ENCODE data around the gene MPHOSPH6. TPM values are rescaled to one million over a fixed set of nuclear protein-coding genes. Genes with fewer than 3 reads are reported as not detected.

MPHOSPH6 gene
- total and polyA plus RNA-seq, 2 donors (not counting 3 experiments of a cell fraction or from before 2014, with no cell fraction given) = 10.9 to 32.0 TPM

GRCh38 chr16:82152641-82153112 lies 17.3 kb downstream of the MPHOSPH6 start:
- Histone ChIP-seq H3K9ac (replicated peaks; ENCODE audit: extremely low read depth, insufficient read depth, low read length) (no peak overlapping the region), H2AFZ (ENCODE audit: low read depth, low read length) (no peak overlapping the region), H3K9me1 (replicated peaks; ENCODE audit: control insufficient read depth, extremely low read depth, insufficient read depth, low read length) (no peaks in the 10 kb centered on the region), H3K36me3 (ENCODE audit: control insufficient read depth in 2 of 2, extremely low read depth in 1 of 2, insufficient read depth in 2 of 2, low read length in 2 of 2) (peaks cover 0 to 3% of the 10 kb centered on the region in 2 experiments), H3K27me3 (ENCODE audit: control insufficient read depth in 2 of 2, insufficient read depth in 2 of 2, low read length in 2 of 2) (no peaks in the 10 kb centered on the region), H3K9me3 (replicated peaks; ENCODE audit: control insufficient read depth, insufficient read depth, low read length) (no peaks in the 10 kb centered on the region), H3K79me2 (ENCODE audit: control insufficient read depth, insufficient read depth, low read length) (peaks cover 18% of the 10 kb centered on the region), H4K20me1 (replicated peaks; ENCODE audit: control insufficient read depth, extremely low read depth, insufficient read depth, low read length) (no peaks in the 10 kb centered on the region), H3K4me2 (ENCODE audit: insufficient read depth, low read length) (no peak overlapping the region), H3K4me3 (replicated peaks in 1 of 3; ENCODE audit: insufficient read depth in 1 of 3, low read depth in 1 of 3, low read length in 3 of 3) (no peak overlapping the region), H3K27ac (ENCODE audit: insufficient read depth, low read depth, low read length) (no peak overlapping the region), H3K4me1 (ENCODE audit: control insufficient read depth, extremely low read depth, insufficient read depth, low read length) (no peaks in the 10 kb centered on the region)
- ChIA-PET POLR2A (no interaction called here), CTCF (interaction anchor here (2.9 kb wide), 1 partner anchor 77 kb away, joined by 14 read pairs; no protein-coding TSS in a partner anchor)
- TF ChIP-seq POLR2AphosphoS5 (IDR thresholded peaks at IDR 0.05; ENCODE audit: insufficient read depth, low read depth, low read length) = no peak
- TF ChIP-seq EZH2 (IDR thresholded peaks at IDR 0.05; ENCODE audit: borderline replicate concordance, low read depth, low read length, severe bottlenecking) = no peak
- TF ChIP-seq POLR2A (IDR thresholded peaks at IDR 0.05; ENCODE audit: low read depth, low read length) = no peak
- no peak for TF ChIP-seq CTCF (IDR thresholded peaks at IDR 0.05; ENCODE audit: extremely low read depth in 1 of 2, insufficient read depth in 1 of 2, low read depth in 1 of 2, low read length in 2 of 2)
- no peak for TF ChIP-seq JUN (IDR thresholded peaks at IDR 0.05; ENCODE audit: borderline replicate concordance, insufficient read depth, insufficient read length, low read depth)
- no peak for TF ChIP-seq MAX (IDR thresholded peaks at IDR 0.05; ENCODE audit: insufficient read depth, insufficient read length)
- no peak for TF ChIP-seq MYC (IDR thresholded peaks at IDR 0.05; ENCODE audit: low read depth, low read length)
- no peak for TF ChIP-seq GATA2 (IDR thresholded peaks at IDR 0.05; ENCODE audit: insufficient read depth, insufficient read length, low read depth, low read length)
- no peak for TF ChIP-seq FOS (IDR thresholded peaks at IDR 0.05; ENCODE audit: borderline replicate concordance, insufficient read depth, low read length)
- BruUV-seq (replicated peaks) = no TSS peak
- DNase-seq (ENCODE audit: low read depth, low spot score) = no peak
- FAIRE-seq = no peak
- intact Hi-C loops (cut with micrococcal nuclease) (no loop called here), dilution Hi-C loops (cut with MboI; ENCODE audit: extremely low pct_ligation_motif_present, low sequenced_read_pairs) (no loop called here)

All from endothelial cell of umbilical vein (primary cell).